HepG2 (cell line): ENCODE measurements around the gene ID3. TPM values are rescaled to one million over a fixed set of nuclear protein-coding genes. Genes with fewer than 3 reads are reported as not detected.

Experiments
- ARNT2 ChIP-seq: sonication (generic); formaldehyde crosslinking; IDR thresholded peaks from 2 replicates; pipeline ENCODE4 v1.8.0; 2022; ENCODE audit warnings: mild to moderate bottlenecking, low read depth, missing genetic modification reagents, moderate library complexity
- ATF2 ChIP-seq: sonication (generic); formaldehyde crosslinking; IDR thresholded peaks from 2 replicates; pipeline ENCODE4 v1.4.0; 2020; ENCODE audit warnings: missing genetic modification reagents
- BCL6 ChIP-seq: IDR thresholded peaks from 2 replicates; pipeline ENCODE4 v1.6.1; 2016; ENCODE audit warnings: missing genetic modification reagents, missing compliant biosample characterization
- CBX5 ChIP-seq: sonication (generic); formaldehyde crosslinking; IDR thresholded peaks from 2 replicates; pipeline ENCODE4 v1.4.0; 2020; ENCODE audit warnings: missing genetic modification reagents, borderline replicate concordance
- CHD4 ChIP-seq: fragments of 200-600 bp; sonication (generic); IDR thresholded peaks from 2 replicates; pipeline ENCODE4 v1.7.0; 2017; ENCODE audit warnings: mild to moderate bottlenecking, low read length, borderline replicate concordance
- ERF ChIP-seq: IDR thresholded peaks from 2 replicates; pipeline ENCODE4 v1.6.1; 2018; ENCODE audit warnings: missing biosample characterization, missing genetic modification reagents
- GATAD2A ChIP-seq: IDR thresholded peaks from 2 replicates; pipeline ENCODE4 v1.6.1; 2016
- IRF2 ChIP-seq: IDR thresholded peaks from 2 replicates; pipeline ENCODE4 v1.6.1; 2018; ENCODE audit warnings: missing genetic modification reagents, missing compliant biosample characterization
- KDM2A ChIP-seq: sonication (generic); formaldehyde crosslinking; IDR thresholded peaks from 2 replicates; pipeline ENCODE4 v1.4.0; 2020; ENCODE audit warnings: low read depth, missing genetic modification reagents, borderline replicate concordance
- KLF16 ChIP-seq, 2 experiments: sonication (generic) in 1 of 2; formaldehyde crosslinking in 1 of 2; IDR thresholded peaks; 2 replicates each; pipeline versions ENCODE4 v1.6.1 to v1.8.0; 2016 to 2023; ENCODE audit warnings: missing genetic modification reagents in 2 of 2, missing compliant biosample characterization in 1 of 2
- MLX ChIP-seq: IDR thresholded peaks from 2 replicates; pipeline ENCODE4 v1.6.1; 2016
- NCOA2 ChIP-seq: sonication (generic); formaldehyde crosslinking; IDR thresholded peaks from 2 replicates; pipeline ENCODE4 v1.8.0; 2022; ENCODE audit warnings: inconsistent platforms
- NCOA5 ChIP-seq: sonication (generic); formaldehyde crosslinking; IDR thresholded peaks from 2 replicates; pipeline ENCODE4 v1.4.0; 2020; ENCODE audit warnings: missing genetic modification reagents
- PATZ1 ChIP-seq: sonication (generic); formaldehyde crosslinking; IDR thresholded peaks from 2 replicates; pipeline ENCODE4 v1.4.0; 2020; ENCODE audit warnings: missing genetic modification reagents
- RXRB ChIP-seq: IDR thresholded peaks from 2 replicates; pipeline ENCODE4 v1.6.1; 2016; ENCODE audit warnings: borderline replicate concordance, missing genetic modification reagents, missing compliant biosample characterization
- TARDBP ChIP-seq: sonication (generic); formaldehyde crosslinking; IDR thresholded peaks from 2 replicates; pipeline ENCODE4 v1.8.0; 2022; ENCODE audit warnings: mild to moderate bottlenecking, missing genetic modification reagents
- U2AF2 ChIP-seq: fragments of 200-400 bp; formaldehyde crosslinking; IDR thresholded peaks from 2 replicates; pipeline ENCODE4 v1.6.1; 2017; ENCODE audit warnings: low read depth, mild to moderate bottlenecking, low read length
- ZBTB25 ChIP-seq: IDR thresholded peaks from 2 replicates; pipeline ENCODE4 v1.6.1; 2018; ENCODE audit warnings: missing genetic modification reagents
- ZFP90 ChIP-seq: sonication (generic); formaldehyde crosslinking; IDR thresholded peaks from 2 replicates; pipeline ENCODE4 v1.8.0; 2022; ENCODE audit warnings: missing genetic modification reagents, mild to moderate bottlenecking, inconsistent platforms, borderline replicate concordance
- ZMYM3 ChIP-seq: sonication (generic); formaldehyde crosslinking; IDR thresholded peaks from 2 replicates; pipeline ENCODE4 v1.5.1; 2020; ENCODE audit warnings: mild to moderate bottlenecking, missing genetic modification reagents
- ZNF7 ChIP-seq: IDR thresholded peaks from 2 replicates; pipeline ENCODE4 v1.6.1; 2016; ENCODE audit warnings: missing biosample characterization, missing genetic modification reagents
- ZNF883 ChIP-seq: sonication (generic); formaldehyde crosslinking; IDR thresholded peaks from 2 replicates; pipeline ENCODE4 v1.5.1; 2020; ENCODE audit warnings: mild to moderate bottlenecking, missing genetic modification reagents; ENCODE audit errors: not compliant biosample characterization
- polyA plus RNA-seq, 8 experiments: library from polyadenylated mRNA; depleted of rRNA in 3 of 8; stranded (reverse) in 7 of 8; unstranded in 1 of 8; fragments of >200 nt; fragmentation: Illumina TruSeq in 4 of 8; extraction: Trizol in 4 of 8; gene quantifications; 2 replicates each; pipeline versions ENCODE4 v1.2.1 to v1.2.3, GENCODE V29; 2011 to 2016; ENCODE audit warnings: low read depth in 4 of 8, missing spikeins in 1 of 8, mixed read lengths in 1 of 8; ENCODE audit not compliant: insufficient read depth in 1 of 8
- total RNA-seq, 5 experiments: library from RNA; depleted of rRNA; stranded (reverse); fragments of >200 nt; fragmentation: Illumina TruSeq; extraction: Trizol; gene quantifications; 2 replicates each; pipeline ENCODE4 v1.2.3, GENCODE V29; 2016; ENCODE audit warnings: low read depth in 1 of 5

Gene ID3
- total and polyA plus RNA-seq, 2 of the 13 experiments (the other 11 are each of a cell fraction or from before 2014, with no cell fraction given): 64.8 to 115 TPM

GRCh38 chr1:23544444-23545389 is 14.6 kb downstream of the ID3 start (continued):
- no peak for TF ChIP-seq ARNT2 (CRISPR knock-in tag)
- TF ChIP-seq ZNF883: no peak
- TF ChIP-seq ERF: peak; percentile 54; the same call in 1 of the 2 replicates
- 0 out of 2 replicates have a peak, but pooled peaks have one; percentile 24 for TF ChIP-seq KDM2A (CRISPR knock-in tag)
- no peak for TF ChIP-seq U2AF2
- 0 out of 2 replicates have a peak, but pooled peaks have one; percentile 33 for TF ChIP-seq MLX (CRISPR knock-in tag)
- TF ChIP-seq ZBTB25: peak; percentile 29; the same call in 1 of the 2 replicates
- no peak for TF ChIP-seq ZNF7
- TF ChIP-seq RXRB: peak; percentile 28; the same call in 1 of the 2 replicates
- peak in 1 of 2 experiments; percentile 47; a peak in 1 of 4 replicates for TF ChIP-seq KLF16 (CRISPR knock-in tag; IDR thresholded peaks at IDR 0.05)
- peak; percentile 98; the same call in 1 of the 2 replicates for TF ChIP-seq CHD4
- 0 out of 2 replicates have a peak, but pooled peaks have one; percentile 33 for TF ChIP-seq TARDBP
- peak; percentile 91 for TF ChIP-seq ZMYM3 (CRISPR knock-in tag)
- TF ChIP-seq GATAD2A (CRISPR knock-in tag): peak; percentile 54
- TF ChIP-seq CBX5 (CRISPR knock-in tag): 0 out of 2 replicates have a peak, but pooled peaks have one; percentile 16
- no peak for TF ChIP-seq NCOA5 (CRISPR knock-in tag)
- peak; percentile 62; the same call in 1 of the 2 replicates for TF ChIP-seq ATF2 (CRISPR knock-in tag)
- TF ChIP-seq IRF2 (CRISPR knock-in tag): peak; percentile 43; the same call in 1 of the 2 replicates
- TF ChIP-seq ZFP90: no peak
- 0 out of 2 replicates have a peak, but pooled peaks have one; percentile 11 for TF ChIP-seq NCOA2
- TF ChIP-seq BCL6 (CRISPR knock-in tag): no peak
- TF ChIP-seq PATZ1 (CRISPR knock-in tag): peak; percentile 37; the same call in 1 of the 2 replicates
